Smooth muscle cell (in vitro differentiated cells): ENCODE measurements around the gene PLOD2. TPM values are rescaled to one million over a fixed set of nuclear protein-coding genes. Genes with fewer than 3 reads are reported as not detected.

Experiments used
- DNase-seq: peaks from one replicate; lab custom pipeline; 2025; ENCODE audit not compliant: unreplicated experiment; lab: John Stamatoyannopoulos, UW
- H2AFZ ChIP-seq: fragments of 200-600 bp; sonication (generic); 2 replicates; pipeline ENCODE4 v1.6.0; 2016; ENCODE audit warnings: antibody characterized with exemption, low read depth, mild to moderate bottlenecking
- H3F3A ChIP-seq: fragments of 200-600 bp; sonication (generic); 2 replicates; pipeline ENCODE4 v1.6.0; 2017; ENCODE audit warnings: antibody characterized with exemption, low read depth
- H3K27ac ChIP-seq: fragments of 200-600 bp; sonication (generic); 2 replicates; pipeline ENCODE4 v1.5.1; 2016; ENCODE audit warnings: low read depth, mild to moderate bottlenecking
- H3K27me3 ChIP-seq: fragments of 200-600 bp; sonication (generic); 2 replicates; pipeline ENCODE4 v1.6.1; 2016; ENCODE audit warnings: low read depth, mild to moderate bottlenecking
- H3K36me3 ChIP-seq: fragments of 200-600 bp; sonication (generic); 2 replicates; pipeline ENCODE4 v1.5.1; 2016; ENCODE audit warnings: low read depth
- H3K4me1 ChIP-seq: fragments of 200-600 bp; sonication (generic); 2 replicates; pipeline ENCODE4 v1.5.1; 2016; ENCODE audit warnings: low read depth
- H3K4me2 ChIP-seq: fragments of 200-600 bp; sonication (generic); 2 replicates; pipeline ENCODE4 v1.6.0; 2016; ENCODE audit warnings: mild to moderate bottlenecking
- H3K4me3 ChIP-seq: fragments of 200-600 bp; sonication (generic); 2 replicates; pipeline ENCODE4 v1.5.1; 2016; ENCODE audit warnings: mild to moderate bottlenecking
- H3K79me2 ChIP-seq: fragments of 200-600 bp; sonication (generic); 2 replicates; pipeline ENCODE4 v1.6.0; 2016; ENCODE audit warnings: low read depth, mild to moderate bottlenecking
- H3K9ac ChIP-seq: fragments of 200-600 bp; sonication (generic); 2 replicates; pipeline ENCODE4 v1.6.0; 2016; ENCODE audit warnings: low read depth
- H3K9me3 ChIP-seq: fragments of 200-600 bp; sonication (generic); replicated peaks from 2 replicates; pipeline ENCODE4 v1.5.1; 2016; ENCODE audit warnings: low read depth
- H4K20me1 ChIP-seq: fragments of 200-600 bp; sonication (generic); 2 replicates; pipeline ENCODE4 v1.6.0; 2016; ENCODE audit warnings: low read depth
- CTCF ChIP-seq: fragments of 200-600 bp; sonication (generic); IDR thresholded peaks from 2 replicates; pipeline ENCODE4 v1.5.1; 2017; ENCODE audit warnings: borderline replicate concordance, mild to moderate bottlenecking, antibody characterized with exemption; ENCODE audit not compliant: insufficient read depth, poor library complexity, severe bottlenecking
- WGBS: methylation state at CpG from one replicate; pipeline ENCODE4 v1.1.7; 2016; ENCODE audit warnings: low lambda C conversion rate; 5-methylcytosine and 5-hydroxymethylcytosine counted together
- polyA plus RNA-seq: library from polyadenylated mRNA; unstranded; fragments of >200 nt; fragmentation: Nextera tagmentation; extraction: Ambion mirVana; gene quantifications from 2 replicates; pipeline ENCODE4 v1.2.1, GENCODE V29; 2016
- total RNA-seq: library from RNA; depleted of rRNA; stranded (reverse); fragments of >200 nt; gene quantifications from 2 replicates; pipeline ENCODE4 v1.2.3, GENCODE V29; 2014

Gene PLOD2
- total RNA-seq (658 and 786 TPM in 2 replicates), polyA plus RNA-seq (293 and 372 TPM in 2 replicates)

GRCh38 chr3:146160964-146161662 is at the start of gene PLOD2:
Gene PLOD2 (minus strand): TSS chr3:146161184. CDS start chr3:146160989, 195 bp downstream.
- Histone ChIP-seq H3K9me3 (no peaks in the 10 kb centered on the region), H3K4me1 (peaks cover 17% of the 10 kb centered on the region), H3K4me3 (peak within 1 kb of the TSS; percentile 88), H3K27me3 (no peaks in the 10 kb centered on the region), H3K79me2 (peaks cover 63% of the 10 kb centered on the region), H3K27ac (peak within 1 kb of the TSS; percentile 96), H3K36me3 (no peaks in the 10 kb centered on the region), H3K4me2 (peak within 1 kb of the TSS; percentile 89), H3F3A (peaks cover 33% of the 10 kb centered on the region), H2AFZ (peak within 1 kb of the TSS; percentile 21), H4K20me1 (peaks cover 48% of the 10 kb centered on the region), H3K9ac (peak within 1 kb of the TSS; percentile 93)
- under 1% methylated on average over 74 of the region's 74 CpGs for WGBS
- peak; percentile 72 for DNase-seq
- TF ChIP-seq CTCF: no peak

GRCh38 chr3:146209371-146209770 is 48.4 kb upstream of the PLOD2 start:
- no peak overlapping the region for H3K4me3 ChIP-seq
- H3K4me1 ChIP-seq: no peaks in the 10 kb centered on the region
- H3K27me3 ChIP-seq: no peaks in the 10 kb centered on the region
- H3K27ac ChIP-seq: no peak overlapping the region
- no peaks in the 10 kb centered on the region for H3K79me2 ChIP-seq
- no peak for TF ChIP-seq CTCF
- no peaks in the 10 kb centered on the region for H4K20me1 ChIP-seq
- H3K9ac ChIP-seq: no peak overlapping the region
- no peaks in the 10 kb centered on the region for H3K9me3 ChIP-seq
- H3F3A ChIP-seq: no peaks in the 10 kb centered on the region
- no peak overlapping the region for H2AFZ ChIP-seq
- H3K36me3 ChIP-seq: no peaks in the 10 kb centered on the region
- H3K4me2 ChIP-seq: no peak overlapping the region
- DNase-seq: no peak

- no peaks in the 10 kb centered on the region for H4K20me1 ChIP-seq
- peaks cover 4% of the 10 kb centered on the region for H3K4me1 ChIP-seq
- no peak overlapping the region for H3K4me2 ChIP-seq
- no peak overlapping the region for H3K27ac ChIP-seq
- no peak overlapping the region for H3K9ac ChIP-seq
- no peaks in the 10 kb centered on the region for H3K9me3 ChIP-seq
- no peak overlapping the region for H3K4me3 ChIP-seq
- DNase-seq: no peak
- H2AFZ ChIP-seq: no peak overlapping the region
- H3K36me3 ChIP-seq: no peaks in the 10 kb centered on the region
- H3F3A ChIP-seq: no peaks in the 10 kb centered on the region
- no peaks in the 10 kb centered on the region for H3K27me3 ChIP-seq
- TF ChIP-seq CTCF: no peak
- H3K79me2 ChIP-seq: no peaks in the 10 kb centered on the region
These were observed 42.8 kb upstream of the PLOD2 start for GRCh38 chr3:146203776-146204175.
